Astrocyte (in vitro differentiated cells and primary cell): ENCODE results near the gene KIAA1614. TPM values are rescaled to one million over a fixed set of nuclear protein-coding genes. Genes with fewer than 3 reads are reported as not detected.

Experiments
- DNase-seq: peaks from one replicate; pipeline ENCODE4 v3.0.0-alpha.2; 2010; ENCODE audit warnings: low read depth
- FAIRE-seq: peaks from 2 replicates; lab custom pipeline; 2011; peaks lifted over from hg19 to GRCh38; lab: Jason Lieb, UNC
- H2AFZ ChIP-seq: 2 replicates; pipeline ENCODE4 v1.6.0; 2012; ENCODE audit warnings: low read depth, low read length, inconsistent platforms
- H3K27ac ChIP-seq: 2 replicates; pipeline ENCODE4 v1.5.1; 2011; ENCODE audit warnings: low read depth, low read length, inconsistent platforms
- H3K27me3 ChIP-seq: 2 replicates; pipeline ENCODE4 v1.6.0; 2011; ENCODE audit warnings: low read length, inconsistent platforms; ENCODE audit not compliant: insufficient read depth
- H3K36me3 ChIP-seq: 2 replicates; pipeline ENCODE4 v1.5.1; 2011; ENCODE audit warnings: low read length, inconsistent platforms; ENCODE audit not compliant: insufficient read depth
- H3K4me1 ChIP-seq: 2 replicates; pipeline ENCODE4 v1.5.1; 2011; ENCODE audit warnings: low read length, inconsistent platforms; ENCODE audit not compliant: insufficient read depth
- H3K4me2 ChIP-seq: 2 replicates; pipeline ENCODE4 v1.6.0; 2012; ENCODE audit warnings: low read length, inconsistent platforms
- H3K4me3 ChIP-seq: 2 replicates; pipeline ENCODE4 v1.5.1; 2011; ENCODE audit warnings: low read depth, mild to moderate bottlenecking, low read length, inconsistent platforms; ENCODE audit not compliant: insufficient read depth
- H3K79me2 ChIP-seq: 2 replicates; pipeline ENCODE4 v1.6.0; 2012; ENCODE audit warnings: mild to moderate bottlenecking, low read length, inconsistent platforms; ENCODE audit not compliant: insufficient read depth
- H3K9ac ChIP-seq: 2 replicates; pipeline ENCODE4 v1.6.0; 2012; ENCODE audit warnings: mild to moderate bottlenecking, low read length, inconsistent platforms
- H3K9me3 ChIP-seq: 2 replicates; pipeline ENCODE4 v1.5.1; 2012; ENCODE audit warnings: low read depth, mild to moderate bottlenecking, low read length, inconsistent platforms; ENCODE audit not compliant: insufficient read depth
- H4K20me1 ChIP-seq: 2 replicates; pipeline ENCODE4 v1.6.0; 2012; ENCODE audit warnings: low read length, inconsistent platforms; ENCODE audit not compliant: insufficient read depth
- H3K27ac Mint-ChIP-seq: one replicate; pipeline ENCODE4 v1.8.0; 2021; ENCODE audit warnings: mild to moderate bottlenecking, mixed read lengths; ENCODE audit not compliant: unreplicated experiment
- H3K27me3 Mint-ChIP-seq: one replicate; pipeline ENCODE4 v1.8.0; 2021; ENCODE audit warnings: low read depth, mixed read lengths; ENCODE audit not compliant: unreplicated experiment
- H3K36me3 Mint-ChIP-seq: one replicate; pipeline ENCODE4 v1.8.0; 2021; ENCODE audit warnings: low read depth, mixed read lengths; ENCODE audit not compliant: unreplicated experiment
- H3K4me1 Mint-ChIP-seq: one replicate; pipeline ENCODE4 v1.8.0; 2021; ENCODE audit warnings: low read depth, mixed read lengths; ENCODE audit not compliant: unreplicated experiment
- H3K4me3 Mint-ChIP-seq: one replicate; pipeline ENCODE4 v1.8.0; 2021; ENCODE audit warnings: mild to moderate bottlenecking, moderate library complexity, mixed read lengths; ENCODE audit not compliant: unreplicated experiment
- H3K9me3 Mint-ChIP-seq: one replicate; pipeline ENCODE4 v1.8.0; 2021; ENCODE audit warnings: mild to moderate bottlenecking, mixed read lengths; ENCODE audit not compliant: unreplicated experiment
- CTCF ChIP-seq: IDR thresholded peaks from 2 replicates; pipeline ENCODE4 v1.5.1; 2011; ENCODE audit warnings: low read depth, mild to moderate bottlenecking, inconsistent platforms, low read length, moderate library complexity; ENCODE audit not compliant: insufficient read depth
- EZH2 ChIP-seq: IDR thresholded peaks from 2 replicates; pipeline ENCODE4 v1.6.1; 2012; ENCODE audit warnings: mild to moderate bottlenecking, low read length, inconsistent platforms; ENCODE audit not compliant: insufficient read depth
- total RNA-seq: library from RNA; stranded (reverse); gene quantifications from 2 replicates; pipeline ENCODE4 v1.2.1, GENCODE V29; 2021

Gene KIAA1614
- total RNA-seq, 1 donor from 2014 or later = 0.84 TPM

- H3K36me3 ChIP-seq = no peaks in the 10 kb centered on the region
- no peaks in the 10 kb centered on the region for H3K79me2 ChIP-seq
- TF ChIP-seq EZH2 = no peak
- TF ChIP-seq CTCF = no peak
- no peak for FAIRE-seq
- no peaks in the 10 kb centered on the region for H4K20me1 ChIP-seq
- H3K4me1 Mint-ChIP-seq = peaks cover 5% of the 10 kb centered on the region
- peaks cover 4% of the 10 kb centered on the region for H3K36me3 Mint-ChIP-seq
- H3K4me1 ChIP-seq = no peaks in the 10 kb centered on the region
- no peaks in the 10 kb centered on the region for H3K9me3 Mint-ChIP-seq
- no peak overlapping the region for H2AFZ ChIP-seq
- H3K27ac Mint-ChIP-seq = no peak overlapping the region
- peaks cover 36% of the 10 kb centered on the region for H3K27me3 Mint-ChIP-seq
- no peaks in the 10 kb centered on the region for H3K9me3 ChIP-seq
- no peak for DNase-seq
- H3K4me3 ChIP-seq = no peak overlapping the region
- H3K27ac ChIP-seq = no peak overlapping the region
- H3K9ac ChIP-seq = no peak overlapping the region
- no peak overlapping the region for H3K4me2 ChIP-seq
- no peaks in the 10 kb centered on the region for H3K27me3 ChIP-seq
- H3K4me3 Mint-ChIP-seq = no peak overlapping the region
These were observed 4.8 kb downstream of the KIAA1614 start for GRCh38 chr1:180917306-180918065.

- Histone ChIP-seq H3K4me1 (no peaks in the 10 kb centered on the region), H3K9ac (no peak overlapping the region), H3K4me3 (no peak overlapping the region), H3K27ac (no peak overlapping the region), H3K36me3 (no peaks in the 10 kb centered on the region), H2AFZ (no peak overlapping the region), H4K20me1 (no peaks in the 10 kb centered on the region), H3K79me2 (no peaks in the 10 kb centered on the region), H3K9me3 (no peaks in the 10 kb centered on the region), H3K27me3 (no peaks in the 10 kb centered on the region), H3K4me2 (no peak overlapping the region)
- Mint-ChIP-seq H3K9me3 (no peaks in the 10 kb centered on the region), H3K27me3 (peaks cover 34% of the 10 kb centered on the region), H3K27ac (no peak overlapping the region), H3K36me3 (peaks cover 4% of the 10 kb centered on the region), H3K4me3 (no peak overlapping the region), H3K4me1 (peaks cover 15% of the 10 kb centered on the region)
- FAIRE-seq (no peak), DNase-seq (no peak)
- TF ChIP-seq EZH2 (no peak), CTCF (no peak)
These were observed 5.8 kb downstream of the KIAA1614 start for GRCh38 chr1:180918519-180918918.

GRCh38 chr1:180919183-180919700 is 6.5 kb downstream of the KIAA1614 start:
- Histone ChIP-seq H3K79me2 (no peaks in the 10 kb centered on the region), H3K4me2 (no peak overlapping the region), H3K9ac (no peak overlapping the region), H4K20me1 (no peaks in the 10 kb centered on the region), H3K4me1 (no peaks in the 10 kb centered on the region), H3K9me3 (no peaks in the 10 kb centered on the region), H3K27ac (no peak overlapping the region), H3K36me3 (no peaks in the 10 kb centered on the region), H2AFZ (no peak overlapping the region), H3K4me3 (no peak overlapping the region), H3K27me3 (no peaks in the 10 kb centered on the region)
- no peak for DNase-seq
- Mint-ChIP-seq H3K27me3 (peaks cover 26% of the 10 kb centered on the region), H3K4me1 (peaks cover 18% of the 10 kb centered on the region), H3K4me3 (no peak overlapping the region), H3K9me3 (no peaks in the 10 kb centered on the region), H3K36me3 (peaks cover 4% of the 10 kb centered on the region), H3K27ac (no peak overlapping the region)
- TF ChIP-seq EZH2 (no peak), CTCF (no peak)
- FAIRE-seq = no peak
